ENCODE measurements around the gene KRTAP10-12. TPM values are rescaled to one million over a fixed set of nuclear protein-coding genes. Genes with fewer than 3 reads are reported as not detected.

Gene KRTAP10-12
- total RNA-seq, 1 experiment from 2014 or later: not detected

DNA sequence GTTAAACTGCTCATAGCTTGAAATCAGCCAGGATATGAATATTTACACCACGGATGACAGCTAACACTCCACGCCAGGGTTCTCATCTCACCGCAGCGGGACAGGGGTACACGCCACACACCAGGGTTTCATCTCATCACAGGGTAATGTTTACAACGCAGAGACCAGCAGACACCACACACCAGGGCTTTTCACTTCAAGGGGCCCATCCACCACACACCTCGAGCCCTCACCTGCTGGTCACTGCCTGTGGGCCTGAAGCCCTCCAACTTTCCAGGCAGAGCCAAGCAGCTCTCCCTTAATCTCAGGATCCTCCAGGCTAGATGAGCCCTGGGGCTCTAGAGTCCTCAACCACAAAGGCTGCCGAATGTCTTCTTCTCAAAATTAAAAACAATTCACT lies 1.3 kb upstream of the KRTAP10-12 start:
- ChIA-PET CTCF (interaction anchor here (0.5 kb wide), 1 partner anchor 57 kb away, joined by 3 read pairs; no protein-coding TSS in a partner anchor), POLR2A (no interaction called here)
- H3K4me3 Mint-ChIP-seq (ENCODE audit: unreplicated experiment): no peak overlapping the region
- no peak for DNase-seq (ENCODE audit: unreplicated experiment)
- no peaks in the 10 kb centered on the region for H3K4me1 Mint-ChIP-seq (ENCODE audit: insufficient read depth, unreplicated experiment)
- TF ChIP-seq, protein P1, sequence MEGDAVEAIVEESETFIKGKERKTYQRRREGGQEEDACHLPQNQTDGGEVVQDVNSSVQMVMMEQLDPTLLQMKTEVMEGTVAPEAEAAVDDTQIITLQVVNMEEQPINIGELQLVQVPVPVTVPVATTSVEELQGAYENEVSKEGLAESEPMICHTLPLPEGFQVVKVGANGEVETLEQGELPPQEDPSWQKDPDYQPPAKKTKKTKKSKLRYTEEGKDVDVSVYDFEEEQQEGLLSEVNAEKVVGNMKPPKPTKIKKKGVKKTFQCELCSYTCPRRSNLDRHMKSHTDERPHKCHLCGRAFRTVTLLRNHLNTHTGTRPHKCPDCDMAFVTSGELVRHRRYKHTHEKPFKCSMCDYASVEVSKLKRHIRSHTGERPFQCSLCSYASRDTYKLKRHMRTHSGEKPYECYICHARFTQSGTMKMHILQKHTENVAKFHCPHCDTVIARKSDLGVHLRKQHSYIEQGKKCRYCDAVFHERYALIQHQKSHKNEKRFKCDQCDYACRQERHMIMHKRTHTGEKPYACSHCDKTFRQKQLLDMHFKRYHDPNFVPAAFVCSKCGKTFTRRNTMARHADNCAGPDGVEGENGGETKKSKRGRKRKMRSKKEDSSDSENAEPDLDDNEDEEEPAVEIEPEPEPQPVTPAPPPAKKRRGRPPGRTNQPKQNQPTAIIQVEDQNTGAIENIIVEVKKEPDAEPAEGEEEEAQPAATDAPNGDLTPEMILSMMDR (IDR thresholded peaks at IDR 0.05; ENCODE audit: unreplicated experiment): no peak
- peaks cover 23% of the 10 kb centered on the region for H3K9me3 Mint-ChIP-seq (ENCODE audit: unreplicated experiment)
- H3K27ac Mint-ChIP-seq (ENCODE audit: low read depth, unreplicated experiment): no peak overlapping the region
- BruUV-seq (replicated peaks): no TSS peak
- intact Hi-C loops (cut with micrococcal nuclease): no loop called here
- peaks cover 4% of the 10 kb centered on the region for H3K36me3 Mint-ChIP-seq (ENCODE audit: insufficient read depth, unreplicated experiment)
- peaks cover 65% of the 10 kb centered on the region for H3K27me3 Mint-ChIP-seq (ENCODE audit: insufficient read depth, unreplicated experiment)

DNA sequence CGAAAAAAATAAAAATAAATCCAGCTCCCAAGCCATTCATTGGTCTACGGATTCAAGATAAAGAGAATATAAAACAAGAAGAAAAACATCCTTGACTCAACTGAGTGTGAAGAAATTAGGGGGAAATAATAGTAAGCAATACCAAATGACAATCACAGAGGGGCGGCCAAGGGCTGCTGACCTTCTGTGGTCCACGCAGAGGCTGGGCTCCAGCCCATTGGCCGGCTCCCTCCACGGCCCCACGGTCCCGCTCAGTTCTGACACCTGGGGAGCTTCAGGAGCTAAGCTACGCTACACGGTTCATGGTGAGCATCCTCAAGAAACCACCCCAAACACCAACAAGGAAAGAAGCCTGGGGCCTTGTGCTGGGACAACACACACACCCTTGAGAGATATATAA lies 400 bp upstream of the KRTAP10-12 start:
- Mint-ChIP-seq H3K27ac (ENCODE audit: low read depth, unreplicated experiment) (no peak overlapping the region), H3K27me3 (ENCODE audit: insufficient read depth, unreplicated experiment) (peaks cover 55% of the 10 kb centered on the region), H3K9me3 (ENCODE audit: unreplicated experiment) (peaks cover 23% of the 10 kb centered on the region), H3K4me1 (ENCODE audit: insufficient read depth, unreplicated experiment) (no peaks in the 10 kb centered on the region), H3K36me3 (ENCODE audit: insufficient read depth, unreplicated experiment) (peaks cover 4% of the 10 kb centered on the region), H3K4me3 (ENCODE audit: unreplicated experiment) (no peak overlapping the region)
- TF ChIP-seq, protein P1 (IDR thresholded peaks at IDR 0.05; ENCODE audit: unreplicated experiment): no peak
- ChIA-PET CTCF (interaction anchor here (0.6 kb wide), 2 partner anchors 149 to 191 kb away, joined by 3 read pairs; no protein-coding TSS in a partner anchor), POLR2A (no interaction called here)
- BruUV-seq (replicated peaks): no TSS peak
- DNase-seq (ENCODE audit: unreplicated experiment): no peak
- intact Hi-C loops (cut with micrococcal nuclease): no loop called here

DNA sequence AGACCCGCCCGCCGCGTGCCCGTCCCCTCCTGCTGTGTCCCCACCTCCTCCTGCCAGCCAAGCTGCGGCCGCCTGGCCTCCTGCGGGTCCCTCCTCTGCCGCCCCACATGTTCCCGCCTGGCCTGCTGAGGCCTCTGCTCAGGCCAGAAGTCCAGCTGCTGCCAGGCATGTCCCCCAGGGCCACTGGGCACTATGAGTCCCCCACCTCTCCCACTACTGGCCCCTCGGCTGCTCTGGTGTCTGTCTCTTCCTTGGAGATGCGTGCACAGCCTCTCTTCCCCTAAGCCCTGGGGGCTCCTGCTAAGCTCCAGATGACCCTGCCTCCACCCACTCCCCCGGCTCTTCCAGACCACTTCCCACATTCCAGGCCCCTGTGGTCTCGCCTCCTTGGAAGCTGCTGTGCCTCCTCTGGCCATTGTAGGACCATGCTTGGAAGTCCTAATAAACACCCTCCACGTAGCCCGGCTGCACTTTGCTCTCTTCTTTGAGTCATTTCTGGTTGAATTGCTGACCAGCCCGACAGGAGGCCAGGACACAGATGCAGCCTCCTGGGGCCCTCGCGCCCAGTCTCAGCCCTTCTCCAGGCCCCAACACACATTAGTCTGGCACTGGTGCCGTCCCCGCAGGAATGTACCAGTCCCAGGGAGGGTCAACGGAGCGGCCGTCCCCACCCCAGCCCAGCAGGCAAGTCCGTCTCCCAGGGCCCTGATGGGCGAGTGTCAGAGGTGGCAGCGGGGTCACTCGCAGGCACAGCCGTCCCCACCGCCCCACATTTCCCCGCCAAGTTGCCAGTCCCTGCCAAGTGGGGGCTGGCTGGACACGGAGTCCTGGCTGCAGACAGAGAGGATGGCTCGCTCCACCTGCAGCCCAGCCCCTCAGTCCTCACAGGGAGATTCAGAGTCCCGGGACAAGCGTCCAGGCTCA lies 1.1 kb downstream of the KRTAP10-12 start:
- intact Hi-C loops (cut with micrococcal nuclease): no loop called here
- H3K4me1 Mint-ChIP-seq (ENCODE audit: insufficient read depth, unreplicated experiment): no peaks in the 10 kb centered on the region
- no TSS peak for BruUV-seq (replicated peaks)
- ChIA-PET CTCF (no interaction called here), POLR2A (interaction anchor here (0.7 kb wide), 1 partner anchor 963 kb away, joined by 3 read pairs; no protein-coding TSS in a partner anchor)
- H3K4me3 Mint-ChIP-seq (ENCODE audit: unreplicated experiment): no peak overlapping the region
- H3K27me3 Mint-ChIP-seq (ENCODE audit: insufficient read depth, unreplicated experiment): peaks cover 63% of the 10 kb centered on the region
- no peaks in the 10 kb centered on the region for H3K36me3 Mint-ChIP-seq (ENCODE audit: insufficient read depth, unreplicated experiment)
- no peak for DNase-seq (ENCODE audit: unreplicated experiment)
- peaks cover 10% of the 10 kb centered on the region for H3K9me3 Mint-ChIP-seq (ENCODE audit: unreplicated experiment)
- TF ChIP-seq, protein P1 (IDR thresholded peaks at IDR 0.05; ENCODE audit: unreplicated experiment): no peak
- no peak overlapping the region for H3K27ac Mint-ChIP-seq (ENCODE audit: low read depth, unreplicated experiment)

DNA sequence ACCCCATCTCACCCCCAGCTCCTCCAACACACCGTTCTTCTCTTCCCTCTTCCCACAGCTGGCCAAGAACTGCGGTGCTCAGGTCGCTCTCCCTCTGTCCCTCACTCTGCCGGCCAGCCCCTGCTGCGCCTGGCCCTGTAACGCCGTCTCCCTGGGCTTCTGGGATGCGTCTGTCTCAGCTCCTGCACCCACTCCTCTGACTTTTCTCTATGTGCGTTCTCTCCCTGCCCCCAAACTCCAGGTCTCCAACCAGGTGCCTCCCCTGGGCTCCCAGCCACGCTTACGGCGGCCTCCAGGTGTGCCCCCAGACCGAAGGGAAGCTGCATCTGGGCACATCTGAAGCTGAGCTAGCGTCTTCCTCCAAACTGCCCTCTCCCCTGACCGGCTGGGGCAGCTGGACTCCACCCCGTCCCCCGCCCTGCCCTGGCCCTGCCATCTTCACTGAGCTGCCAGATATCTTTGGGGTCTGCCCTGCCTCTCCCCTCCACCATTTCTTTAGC lies 2.6 kb downstream of the KRTAP10-12 start:
- POLR2A ChIA-PET: no interaction called here
- Mint-ChIP-seq H3K4me1 (ENCODE audit: insufficient read depth, unreplicated experiment) (no peaks in the 10 kb centered on the region), H3K27ac (ENCODE audit: low read depth, unreplicated experiment) (no peak overlapping the region), H3K4me3 (ENCODE audit: unreplicated experiment) (no peak overlapping the region), H3K27me3 (ENCODE audit: insufficient read depth, unreplicated experiment) (peaks cover 67% of the 10 kb centered on the region), H3K36me3 (ENCODE audit: insufficient read depth, unreplicated experiment) (no peaks in the 10 kb centered on the region), H3K9me3 (ENCODE audit: unreplicated experiment) (peaks cover under 1% of the 10 kb centered on the region)
- no TSS peak for BruUV-seq (replicated peaks)
- CTCF ChIA-PET: interaction anchor here (0.6 to 0.9 kb wide), 2 partner anchors 43 to 1763 kb away, joined by 3 read pairs; no protein-coding TSS in a partner anchor
- DNase-seq (ENCODE audit: unreplicated experiment): no peak
- TF ChIP-seq, protein P1 (IDR thresholded peaks at IDR 0.05; ENCODE audit: unreplicated experiment): no peak
- intact Hi-C loops (cut with micrococcal nuclease): no loop called here

Data from MCF 10A (cell line).